Measurements from ENCODE around the gene DPP9.
"Not testable (repeated sequence)": the region's sequence is repeated elsewhere in the genome, so short reads cannot be mapped to it uniquely, and the experiment has no call there.

Gene DPP9

GRCh38 chr19:4749870-4750590, 26.4 kb upstream of the DPP9 start:
- no peak overlapping the region for H2AFZ ChIP-seq (ENCODE audit: low read depth, low read length)
- H3K9me3 ChIP-seq (ENCODE audit: low read length) = no peaks in the 10 kb centered on the region
- H3K36me3 ChIP-seq (ENCODE audit: insufficient read depth, low read length) = no peaks in the 10 kb centered on the region
- H3K27me3 ChIP-seq (ENCODE audit: insufficient read depth, low read length) = peaks cover 2% of the 10 kb centered on the region
- H3K4me1 ChIP-seq (ENCODE audit: insufficient read depth, low read length) = peaks cover 12% of the 10 kb centered on the region
- H3K4me3 ChIP-seq (ENCODE audit: low read length) = no peak overlapping the region

- Histone ChIP-seq H2AFZ (ENCODE audit: low read depth, low read length) (no peak overlapping the region), H3K4me3 (ENCODE audit: low read length) (no peak overlapping the region), H3K36me3 (ENCODE audit: insufficient read depth, low read length) (no peaks in the 10 kb centered on the region), H3K27me3 (ENCODE audit: insufficient read depth, low read length) (peaks cover 2% of the 10 kb centered on the region), H3K9me3 (ENCODE audit: low read length) (no peaks in the 10 kb centered on the region), H3K4me1 (ENCODE audit: insufficient read depth, low read length) (peaks cover 10% of the 10 kb centered on the region)
Measured at GRCh38 chr19:4748589-4748988, 24.9 kb upstream of the DPP9 start.

- Histone ChIP-seq H3K4me1 (ENCODE audit: insufficient read depth, low read length) (peaks cover 13% of the 10 kb centered on the region), H2AFZ (ENCODE audit: low read depth, low read length) (no peak overlapping the region), H3K4me3 (ENCODE audit: low read length) (no peak overlapping the region), H3K36me3 (ENCODE audit: insufficient read depth, low read length) (no peaks in the 10 kb centered on the region), H3K27me3 (ENCODE audit: insufficient read depth, low read length) (peaks cover 2% of the 10 kb centered on the region), H3K9me3 (ENCODE audit: low read length) (no peaks in the 10 kb centered on the region)
Measured at GRCh38 chr19:4748185-4748584, 24.5 kb upstream of the DPP9 start.

GRCh38 chr19:4745986-4746385, 22.3 kb upstream of the DPP9 start:
- H3K27me3 ChIP-seq (ENCODE audit: insufficient read depth, low read length) = peaks cover 2% of the 10 kb centered on the region

GRCh38 chr19:4745175-4745574, 21.5 kb upstream of the DPP9 start:
- not testable (repeated sequence) for H3K27me3 ChIP-seq (ENCODE audit: insufficient read depth, low read length); H3K9me3 ChIP-seq (ENCODE audit: low read length); H2AFZ ChIP-seq (ENCODE audit: low read depth, low read length); H3K36me3 ChIP-seq (ENCODE audit: insufficient read depth, low read length); H3K4me3 ChIP-seq (ENCODE audit: low read length)
- peaks cover 23% of the 10 kb centered on the region for H3K4me1 ChIP-seq (ENCODE audit: insufficient read depth, low read length)

More at GRCh38 chr19:4745986-4746385, 22.3 kb upstream of the DPP9 start:
- H3K4me3 ChIP-seq (ENCODE audit: low read length) = no peak overlapping the region
- no peaks in the 10 kb centered on the region for H3K36me3 ChIP-seq (ENCODE audit: insufficient read depth, low read length)
- H2AFZ ChIP-seq (ENCODE audit: low read depth, low read length) = no peak overlapping the region
- H3K4me1 ChIP-seq (ENCODE audit: insufficient read depth, low read length) = peaks cover 25% of the 10 kb centered on the region
- no peaks in the 10 kb centered on the region for H3K9me3 ChIP-seq (ENCODE audit: low read length)

GRCh38 chr19:4744451-4745174, 21.0 kb upstream of the DPP9 start:
- no peaks in the 10 kb centered on the region for H3K36me3 ChIP-seq (ENCODE audit: insufficient read depth, low read length)
- H2AFZ ChIP-seq (ENCODE audit: low read depth, low read length) = no peak overlapping the region
- no peak overlapping the region for H3K4me3 ChIP-seq (ENCODE audit: low read length)
- H3K9me3 ChIP-seq (ENCODE audit: low read length) = no peaks in the 10 kb centered on the region
- H3K27me3 ChIP-seq (ENCODE audit: insufficient read depth, low read length) = peaks cover 2% of the 10 kb centered on the region
- peaks cover 17% of the 10 kb centered on the region for H3K4me1 ChIP-seq (ENCODE audit: insufficient read depth, low read length)

- Histone ChIP-seq H3K4me3 (ENCODE audit: low read length) (no peak overlapping the region), H2AFZ (ENCODE audit: low read depth, low read length) (peak overlapping the region; percentile 1), H3K27me3 (ENCODE audit: insufficient read depth, low read length) (no peaks in the 10 kb centered on the region), H3K9me3 (ENCODE audit: low read length) (no peaks in the 10 kb centered on the region), H3K4me1 (ENCODE audit: insufficient read depth, low read length) (peaks cover 19% of the 10 kb centered on the region), H3K36me3 (ENCODE audit: insufficient read depth, low read length) (no peaks in the 10 kb centered on the region)
Measured at GRCh38 chr19:4742723-4743646, 19.3 kb upstream of the DPP9 start.

- H3K4me1 ChIP-seq (ENCODE audit: insufficient read depth, low read length) = peaks cover 18% of the 10 kb centered on the region
- H2AFZ ChIP-seq (ENCODE audit: low read depth, low read length) = no peak overlapping the region
- H3K27me3 ChIP-seq (ENCODE audit: insufficient read depth, low read length) = no peaks in the 10 kb centered on the region
- no peak overlapping the region for H3K4me3 ChIP-seq (ENCODE audit: low read length)
- no peaks in the 10 kb centered on the region for H3K36me3 ChIP-seq (ENCODE audit: insufficient read depth, low read length)
- no peaks in the 10 kb centered on the region for H3K9me3 ChIP-seq (ENCODE audit: low read length)
Measured at GRCh38 chr19:4740092-4740491, 16.4 kb upstream of the DPP9 start.

- Histone ChIP-seq H3K4me1 (ENCODE audit: insufficient read depth, low read length) (peaks cover 18% of the 10 kb centered on the region), H3K4me3 (ENCODE audit: low read length) (no peak overlapping the region), H3K36me3 (ENCODE audit: insufficient read depth, low read length) (no peaks in the 10 kb centered on the region), H3K9me3 (ENCODE audit: low read length) (no peaks in the 10 kb centered on the region), H2AFZ (ENCODE audit: low read depth, low read length) (no peak overlapping the region), H3K27me3 (ENCODE audit: insufficient read depth, low read length) (no peaks in the 10 kb centered on the region)
Measured at GRCh38 chr19:4738734-4739133, 15.1 kb upstream of the DPP9 start.

GRCh38 chr19:4737955-4738600, 14.4 kb upstream of the DPP9 start:
- no peaks in the 10 kb centered on the region for H3K27me3 ChIP-seq (ENCODE audit: insufficient read depth, low read length)
- H3K4me1 ChIP-seq (ENCODE audit: insufficient read depth, low read length) = peaks cover 14% of the 10 kb centered on the region
- no peaks in the 10 kb centered on the region for H3K36me3 ChIP-seq (ENCODE audit: insufficient read depth, low read length)
- no peak overlapping the region for H3K4me3 ChIP-seq (ENCODE audit: low read length)
- peak overlapping the region; percentile 12 for H2AFZ ChIP-seq (ENCODE audit: low read depth, low read length)
- no peaks in the 10 kb centered on the region for H3K9me3 ChIP-seq (ENCODE audit: low read length)

GRCh38 chr19:4733755-4734345, 10.2 kb upstream of the DPP9 start:
- Histone ChIP-seq H3K36me3 (ENCODE audit: insufficient read depth, low read length) (no peaks in the 10 kb centered on the region), H3K27me3 (ENCODE audit: insufficient read depth, low read length) (no peaks in the 10 kb centered on the region), H3K4me1 (ENCODE audit: insufficient read depth, low read length) (peaks cover 4% of the 10 kb centered on the region), H3K9me3 (ENCODE audit: low read length) (no peaks in the 10 kb centered on the region), H3K4me3 (ENCODE audit: low read length) (no peak overlapping the region), H2AFZ (ENCODE audit: low read depth, low read length) (no peak overlapping the region)

- Histone ChIP-seq H3K36me3 (ENCODE audit: insufficient read depth, low read length) (no peaks in the 10 kb centered on the region), H3K9me3 (ENCODE audit: low read length) (no peaks in the 10 kb centered on the region), H2AFZ (ENCODE audit: low read depth, low read length) (no peak overlapping the region), H3K4me1 (ENCODE audit: insufficient read depth, low read length) (no peaks in the 10 kb centered on the region), H3K4me3 (ENCODE audit: low read length) (no peak overlapping the region), H3K27me3 (ENCODE audit: insufficient read depth, low read length) (no peaks in the 10 kb centered on the region)
Measured at GRCh38 chr19:4732680-4733114, 9.1 kb upstream of the DPP9 start.
